ENCODE results near the gene FSCN2. TPM values are rescaled to one million over a fixed set of nuclear protein-coding genes. Genes with fewer than 3 reads are reported as not detected.

Gene FSCN2
- polyA plus RNA-seq, 1 donor = 1.5 TPM

- no peaks in the 10 kb centered on the region for H3K36me3 ChIP-seq (ENCODE audit: control insufficient read depth, insufficient read depth, low read length)
- WGBS (ENCODE audit: insufficient coverage, low lambda C conversion rate) = no CpG with 5 or more reads among the region's 61 CpGs
- H3K9me3 ChIP-seq (ENCODE audit: control insufficient read depth, low read depth, low read length) = no peaks in the 10 kb centered on the region
- peak overlapping the region; percentile 19 for H3K27ac ChIP-seq (ENCODE audit: low read length)
- peaks cover 39% of the 10 kb centered on the region for H3K4me1 ChIP-seq (ENCODE audit: control insufficient read depth, insufficient read depth, low read length)
- H3K4me3 ChIP-seq (ENCODE audit: low read length) = peak overlapping the region; percentile 51
- peak; percentile 71 to 86 for DNase-seq
- H3K27me3 ChIP-seq (ENCODE audit: control insufficient read depth, insufficient read depth, low read length) = peaks cover 3% of the 10 kb centered on the region
Measured at GRCh38 chr17:81519284-81520020, 8.7 kb upstream of the FSCN2 start.

GRCh38 chr17:81520021-81520901, 7.9 kb upstream of the FSCN2 start:
- peaks cover 39% of the 10 kb centered on the region for H3K4me1 ChIP-seq (ENCODE audit: control insufficient read depth, insufficient read depth, low read length)
- DNase-seq = no peak
- H3K4me3 ChIP-seq (ENCODE audit: low read length) = peak overlapping the region; percentile 51
- H3K9me3 ChIP-seq (ENCODE audit: control insufficient read depth, low read depth, low read length) = no peaks in the 10 kb centered on the region
- H3K27ac ChIP-seq (ENCODE audit: low read length) = no peak overlapping the region
- H3K36me3 ChIP-seq (ENCODE audit: control insufficient read depth, insufficient read depth, low read length) = no peaks in the 10 kb centered on the region
- WGBS (ENCODE audit: insufficient coverage, low lambda C conversion rate) = no CpG with 5 or more reads among the region's 14 CpGs
- peaks cover 3% of the 10 kb centered on the region for H3K27me3 ChIP-seq (ENCODE audit: control insufficient read depth, insufficient read depth, low read length)

GRCh38 chr17:81522491-81523401, 5.4 kb upstream of the FSCN2 start:
- Histone ChIP-seq H3K4me1 (ENCODE audit: control insufficient read depth, insufficient read depth, low read length) (peaks cover 29% of the 10 kb centered on the region), H3K27me3 (ENCODE audit: control insufficient read depth, insufficient read depth, low read length) (peaks cover 20% of the 10 kb centered on the region), H3K27ac (ENCODE audit: low read length) (no peak overlapping the region), H3K4me3 (ENCODE audit: low read length) (no peak overlapping the region), H3K36me3 (ENCODE audit: control insufficient read depth, insufficient read depth, low read length) (no peaks in the 10 kb centered on the region), H3K9me3 (ENCODE audit: control insufficient read depth, low read depth, low read length) (no peaks in the 10 kb centered on the region)
- no CpG with 5 or more reads among the region's 26 CpGs for WGBS (ENCODE audit: insufficient coverage, low lambda C conversion rate)
- peak in 1 of 2 donors; percentile 62 for DNase-seq

GRCh38 chr17:81523402-81524038, 4.7 kb upstream of the FSCN2 start:
- no CpG with 5 or more reads among the region's 17 CpGs for WGBS (ENCODE audit: insufficient coverage, low lambda C conversion rate)
- Histone ChIP-seq H3K9me3 (ENCODE audit: control insufficient read depth, low read depth, low read length) (no peaks in the 10 kb centered on the region), H3K4me3 (ENCODE audit: low read length) (no peak overlapping the region), H3K27ac (ENCODE audit: low read length) (no peak overlapping the region), H3K27me3 (ENCODE audit: control insufficient read depth, insufficient read depth, low read length) (peaks cover 27% of the 10 kb centered on the region), H3K36me3 (ENCODE audit: control insufficient read depth, insufficient read depth, low read length) (no peaks in the 10 kb centered on the region), H3K4me1 (ENCODE audit: control insufficient read depth, insufficient read depth, low read length) (peaks cover 23% of the 10 kb centered on the region)
- peak in 1 of 2 donors; percentile 51 for DNase-seq

GRCh38 chr17:81524039-81524864, 3.9 kb upstream of the FSCN2 start:
- Histone ChIP-seq H3K27me3 (ENCODE audit: control insufficient read depth, insufficient read depth, low read length) (peaks cover 35% of the 10 kb centered on the region), H3K27ac (ENCODE audit: low read length) (no peak overlapping the region), H3K36me3 (ENCODE audit: control insufficient read depth, insufficient read depth, low read length) (no peaks in the 10 kb centered on the region), H3K9me3 (ENCODE audit: control insufficient read depth, low read depth, low read length) (peaks cover 5% of the 10 kb centered on the region), H3K4me1 (ENCODE audit: control insufficient read depth, insufficient read depth, low read length) (peaks cover 21% of the 10 kb centered on the region), H3K4me3 (ENCODE audit: low read length) (no peak overlapping the region)
- DNase-seq = no peak
- WGBS (ENCODE audit: insufficient coverage, low lambda C conversion rate) = no CpG with 5 or more reads among the region's 18 CpGs

GRCh38 chr17:81524865-81525159, 3.4 kb upstream of the FSCN2 start:
- no peak overlapping the region for H3K27ac ChIP-seq (ENCODE audit: low read length)
- WGBS (ENCODE audit: insufficient coverage, low lambda C conversion rate) = no CpG with 5 or more reads among the region's 8 CpGs
- H3K27me3 ChIP-seq (ENCODE audit: control insufficient read depth, insufficient read depth, low read length) = peaks cover 34% of the 10 kb centered on the region
- peaks cover 5% of the 10 kb centered on the region for H3K9me3 ChIP-seq (ENCODE audit: control insufficient read depth, low read depth, low read length)
- no peaks in the 10 kb centered on the region for H3K36me3 ChIP-seq (ENCODE audit: control insufficient read depth, insufficient read depth, low read length)
- DNase-seq = no peak
- H3K4me1 ChIP-seq (ENCODE audit: control insufficient read depth, insufficient read depth, low read length) = peaks cover 17% of the 10 kb centered on the region
- no peak overlapping the region for H3K4me3 ChIP-seq (ENCODE audit: low read length)

- H3K4me3 ChIP-seq (ENCODE audit: low read length) = no peak overlapping the region
- peaks cover 5% of the 10 kb centered on the region for H3K9me3 ChIP-seq (ENCODE audit: control insufficient read depth, low read depth, low read length)
- no peak for DNase-seq
- peaks cover 10% of the 10 kb centered on the region for H3K4me1 ChIP-seq (ENCODE audit: control insufficient read depth, insufficient read depth, low read length)
- H3K27me3 ChIP-seq (ENCODE audit: control insufficient read depth, insufficient read depth, low read length) = peaks cover 34% of the 10 kb centered on the region
- no CpG with 5 or more reads among the region's 21 CpGs for WGBS (ENCODE audit: insufficient coverage, low lambda C conversion rate)
- H3K27ac ChIP-seq (ENCODE audit: low read length) = no peak overlapping the region
- H3K36me3 ChIP-seq (ENCODE audit: control insufficient read depth, insufficient read depth, low read length) = no peaks in the 10 kb centered on the region
Measured at GRCh38 chr17:81526662-81527571, 1.3 kb upstream of the FSCN2 start.

GRCh38 chr17:81528384-81528650, 140 bp downstream of the FSCN2 start:
- Histone ChIP-seq H3K27me3 (ENCODE audit: control insufficient read depth, insufficient read depth, low read length) (peaks cover 34% of the 10 kb centered on the region), H3K9me3 (ENCODE audit: control insufficient read depth, low read depth, low read length) (peaks cover 5% of the 10 kb centered on the region)

More at GRCh38 chr17:81528384-81528650, 140 bp downstream of the FSCN2 start:
- Histone ChIP-seq H3K36me3 (ENCODE audit: control insufficient read depth, insufficient read depth, low read length) (no peaks in the 10 kb centered on the region), H3K27ac (ENCODE audit: low read length) (no peak overlapping the region), H3K4me3 (ENCODE audit: low read length) (no peak overlapping the region), H3K4me1 (ENCODE audit: control insufficient read depth, insufficient read depth, low read length) (peaks cover 10% of the 10 kb centered on the region)
- DNase-seq = no peak
- no CpG with 5 or more reads among the region's 20 CpGs for WGBS (ENCODE audit: insufficient coverage, low lambda C conversion rate)

All from large intestine (tissue), 3 donors.